Osteoblast (primary cell): ENCODE measurements around the gene HARS1. TPM values are rescaled to one million over a fixed set of nuclear protein-coding genes. Genes with fewer than 3 reads are reported as not detected.
"Not testable (repeated sequence)": the region's sequence is repeated elsewhere in the genome, so short reads cannot be mapped to it uniquely, and the experiment has no call there.

Source experiments
- DNase-seq: peaks from one replicate; pipeline ENCODE4 v3.0.0; 2011; ENCODE audit warnings: low spot score, mixed read lengths; ENCODE audit not compliant: insufficient read length; ENCODE audit errors: missing footprints
- H2AFZ ChIP-seq: 2 replicates; pipeline ENCODE4 v1.6.0; 2011; ENCODE audit warnings: mild to moderate bottlenecking, low read length
- H3K27ac ChIP-seq: 2 replicates; pipeline ENCODE4 v1.5.1; 2011; ENCODE audit warnings: mild to moderate bottlenecking, low read depth, low read length, moderate library complexity
- H3K27me3 ChIP-seq: 2 replicates; pipeline ENCODE4 v1.6.0; 2012; ENCODE audit warnings: mild to moderate bottlenecking, control low read depth, inconsistent platforms, low read length, moderate library complexity; ENCODE audit not compliant: insufficient read depth
- H3K36me3 ChIP-seq: 2 replicates; pipeline ENCODE4 v1.5.1; 2011; ENCODE audit warnings: mild to moderate bottlenecking, low read length, control low read depth, moderate library complexity; ENCODE audit not compliant: insufficient read depth
- H3K4me1 ChIP-seq: 2 replicates; pipeline ENCODE4 v1.5.1; 2011; ENCODE audit warnings: mild to moderate bottlenecking, low read length, control low read depth, moderate library complexity; ENCODE audit not compliant: insufficient read depth
- H3K4me2 ChIP-seq: 2 replicates; pipeline ENCODE4 v1.6.0; 2011; ENCODE audit warnings: mild to moderate bottlenecking, low read length; ENCODE audit not compliant: insufficient read depth
- H3K4me3 ChIP-seq: fragments of 200-600 bp; sonication (generic); 3 replicates; pipeline ENCODE4 v1.5.1; 2012; ENCODE audit warnings: mild to moderate bottlenecking, low read length, inconsistent platforms; ENCODE audit not compliant: insufficient read depth
- H3K79me2 ChIP-seq: 2 replicates; pipeline ENCODE4 v1.6.0; 2012; ENCODE audit warnings: mild to moderate bottlenecking, low read length, control low read depth, inconsistent platforms; ENCODE audit not compliant: insufficient read depth
- H3K9me3 ChIP-seq: 2 replicates; pipeline ENCODE4 v1.5.1; 2011; ENCODE audit warnings: low read depth, low read length, control low read depth
- H4K20me1 ChIP-seq: 2 replicates; pipeline ENCODE4 v1.6.0; 2012; ENCODE audit warnings: mild to moderate bottlenecking, low read length, control low read depth; ENCODE audit not compliant: insufficient read depth
- CTCF ChIP-seq: IDR thresholded peaks from 2 replicates; pipeline ENCODE4 v1.5.1; 2011; ENCODE audit warnings: mild to moderate bottlenecking, low read depth, low read length, moderate library complexity; ENCODE audit errors: extremely low read depth
- total RNA-seq: library from RNA; depleted of rRNA; stranded (reverse); fragments of >200 nt; gene quantifications from 2 replicates; pipeline ENCODE4 v1.2.3, GENCODE V29; 2012

The HARS1 gene
- total RNA-seq, 1 donor = 41.6 TPM

DNA sequence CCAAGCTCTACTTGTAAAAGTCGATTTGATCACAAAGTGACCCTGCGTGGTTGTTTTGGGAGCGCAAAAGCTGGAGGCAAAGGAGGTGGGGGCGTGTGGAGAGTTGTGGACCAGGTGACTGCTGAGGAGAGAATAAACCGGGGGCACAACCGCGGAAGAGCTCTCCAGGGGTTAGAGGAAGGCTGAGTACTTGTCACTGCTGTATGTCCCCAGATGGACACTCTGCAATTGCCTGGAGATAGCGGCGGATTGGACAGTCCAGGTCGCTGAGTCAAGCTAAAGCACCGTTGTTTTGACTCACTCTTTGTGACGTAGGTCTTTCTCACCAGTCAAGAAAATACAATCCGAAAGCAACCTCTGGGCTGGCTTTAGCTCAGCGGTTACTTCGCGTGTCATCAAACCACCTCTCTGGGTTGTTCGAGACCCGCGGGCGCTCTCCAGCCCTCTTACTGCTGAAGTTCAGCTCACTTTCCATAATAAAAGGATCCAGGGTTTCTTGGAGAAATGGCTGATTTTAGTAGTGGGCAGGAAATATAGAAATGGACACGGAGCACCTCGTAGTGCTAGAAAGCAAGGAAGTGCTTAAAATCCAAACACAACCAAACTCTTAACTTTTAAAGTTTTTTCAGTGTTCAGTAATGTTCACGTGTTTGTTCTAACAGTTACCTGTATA lies 34.8 kb upstream of the HARS1 start:
- Histone ChIP-seq H2AFZ (peak overlapping the region; percentile 86), H3K4me3 (peak overlapping the region; percentile 71), H3K36me3 (no peaks in the 10 kb centered on the region), H3K27ac (peak overlapping the region; percentile 10), H3K27me3 (no peaks in the 10 kb centered on the region), H4K20me1 (no peaks in the 10 kb centered on the region), H3K9me3 (no peaks in the 10 kb centered on the region), H3K79me2 (no peaks in the 10 kb centered on the region), H3K4me1 (no peaks in the 10 kb centered on the region), H3K4me2 (peak overlapping the region; percentile 83)
- no peak for TF ChIP-seq CTCF
- DNase-seq = peak; percentile 88

DNA sequence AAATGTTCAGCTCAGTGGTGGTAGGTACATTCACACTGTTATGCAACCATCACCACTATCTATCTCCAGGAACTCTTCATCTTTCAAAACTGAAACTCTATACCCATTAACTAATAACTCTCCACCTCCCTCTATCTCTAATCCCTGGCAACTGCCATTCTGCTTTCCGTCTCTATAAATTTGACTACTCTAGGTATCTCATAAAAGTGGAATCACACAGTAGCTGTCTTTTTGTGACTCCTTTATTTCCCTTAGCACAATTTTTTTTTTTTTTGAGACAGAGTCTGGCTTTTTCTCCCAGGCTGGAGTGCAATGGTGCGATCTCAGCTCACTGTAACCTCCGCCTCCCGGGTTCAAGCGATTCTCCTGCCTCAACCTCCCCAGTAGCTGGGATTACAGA lies 30.2 kb upstream of the HARS1 start:
- H3K4me2 ChIP-seq, H3K79me2 ChIP-seq, H3K27ac ChIP-seq, H3K4me3 ChIP-seq, DNase-seq, H3K4me1 ChIP-seq, H3K27me3 ChIP-seq, H2AFZ ChIP-seq, H3K9me3 ChIP-seq, H4K20me1 ChIP-seq, H3K36me3 ChIP-seq: not testable (repeated sequence)

GRCh38 chr5:140720738-140721137 lies 29.6 kb upstream of the HARS1 start:
- H3K36me3 ChIP-seq, H3K4me3 ChIP-seq, H3K79me2 ChIP-seq, H4K20me1 ChIP-seq, H3K27ac ChIP-seq, DNase-seq, H3K9me3 ChIP-seq, H3K4me1 ChIP-seq, H3K4me2 ChIP-seq, H2AFZ ChIP-seq, H3K27me3 ChIP-seq: not testable (repeated sequence)

GRCh38 chr5:140718266-140718592 lies 27.1 kb upstream of the HARS1 start:
- TF ChIP-seq CTCF = no peak
- H3K4me1 ChIP-seq = peaks cover 4% of the 10 kb centered on the region
- no peaks in the 10 kb centered on the region for H3K36me3 ChIP-seq
- peak overlapping the region; percentile 77 for H3K4me2 ChIP-seq
- peak overlapping the region; percentile 56 for H3K4me3 ChIP-seq
- no peaks in the 10 kb centered on the region for H3K9me3 ChIP-seq
- H3K79me2 ChIP-seq = no peaks in the 10 kb centered on the region
- peak overlapping the region; percentile 31 for H3K27ac ChIP-seq
- H2AFZ ChIP-seq = peak overlapping the region; percentile 82
- no peaks in the 10 kb centered on the region for H3K27me3 ChIP-seq
- H4K20me1 ChIP-seq = no peaks in the 10 kb centered on the region
- no peak for DNase-seq

GRCh38 chr5:140716238-140716637 lies 25.1 kb upstream of the HARS1 start:
- H3K4me2 ChIP-seq, H4K20me1 ChIP-seq, H3K27me3 ChIP-seq, H3K36me3 ChIP-seq, H3K27ac ChIP-seq, H3K79me2 ChIP-seq, H3K4me3 ChIP-seq, H2AFZ ChIP-seq, H3K9me3 ChIP-seq, H3K4me1 ChIP-seq, DNase-seq: not testable (repeated sequence)
